GM18526 (cell line): Measurements from ENCODE around the gene DUOX2.

Source experiments
- POLR2A ChIP-seq: IDR thresholded peaks from 3 replicates; pipeline ENCODE4 v1.6.1; 2011; ENCODE audit not compliant: insufficient read length; ENCODE audit errors: extremely low read depth

The DUOX2 gene

GRCh38 chr15:45130291-45131000, 16.5 kb upstream of the DUOX2 start:
- no peak for TF ChIP-seq POLR2A

- TF ChIP-seq POLR2A: no peak
Observed at GRCh38 chr15:45129651-45130129, 15.7 kb upstream of the DUOX2 start, which contains the start of the genes DUOX1 and DUOXA1. DUOX1 (plus strand) TSS chr15:45129994; CDS start chr15:45131967, 1,973 bp downstream. DUOXA1 (minus strand) TSS chr15:45129879; CDS start chr15:45123014, 6,865 bp downstream.

- TF ChIP-seq POLR2A: no peak
Observed at GRCh38 chr15:45128971-45129639, 15.1 kb upstream of the DUOX2 start.

- no peak for TF ChIP-seq POLR2A
Observed at GRCh38 chr15:45126535-45127158, 12.7 kb upstream of the DUOX2 start.

GRCh38 chr15:45123397-45123796, 9.4 kb upstream of the DUOX2 start:
- TF ChIP-seq POLR2A: no peak

GRCh38 chr15:45122719-45123118, 8.7 kb upstream of the DUOX2 start:
- no peak for TF ChIP-seq POLR2A

GRCh38 chr15:45121706-45122417, 7.9 kb upstream of the DUOX2 start:
- no peak for TF ChIP-seq POLR2A

GRCh38 chr15:45121020-45121419, 7.0 kb upstream of the DUOX2 start:
- no peak for TF ChIP-seq POLR2A

- no peak for TF ChIP-seq POLR2A
Observed at GRCh38 chr15:45120081-45120972, 6.4 kb upstream of the DUOX2 start.

- no peak for TF ChIP-seq POLR2A
Observed at GRCh38 chr15:45118996-45119395, 5.0 kb upstream of the DUOX2 start.

- TF ChIP-seq POLR2A: no peak
Observed at GRCh38 chr15:45118131-45118588, 4.2 kb upstream of the DUOX2 start.

GRCh38 chr15:45117308-45118130, 3.5 kb upstream of the DUOX2 start:
- TF ChIP-seq POLR2A: no peak
